Tibial artery (tissue), 4 donors: ENCODE data around the gene C1orf21.

Experiments used
- DNase-seq, 2 donors: peaks; one replicate each; pipeline ENCODE4 v3.0.0-alpha.2; 2019
- H3K27ac ChIP-seq, 2 donors: fragments of 200-600 bp; sonication (generic) in 1 of 2; 1 replicate in 1 of 2; 2 replicates in 1 of 2; pipeline ENCODE4 v1.5.1; 2018 to 2019; ENCODE audit warnings: mild to moderate bottlenecking in 1 of 2
- H3K27me3 ChIP-seq, 2 donors: fragments of 200-600 bp; sonication (generic) in 1 of 2; one replicate each; pipeline versions ENCODE4 v1.5.1 to v1.6.0; 2016 to 2019
- H3K36me3 ChIP-seq, 3 donors: fragments of 200-600 bp; sonication (generic) in 2 of 3; one replicate each; pipeline ENCODE4 v1.5.1; 2016 to 2019; ENCODE audit warnings: mild to moderate bottlenecking in 2 of 3
- H3K4me1 ChIP-seq, 4 donors: fragments of 200-600 bp; sonication (generic) in 2 of 4; 1 replicate in 3 of 4; 2 replicates in 1 of 4; pipeline ENCODE4 v1.5.1; 2016 to 2019
- H3K4me3 ChIP-seq, 2 donors: fragments of 200-600 bp; sonication (generic) in 1 of 2; 1 replicate in 1 of 2; 2 replicates in 1 of 2; pipeline ENCODE4 v1.5.1; 2018 to 2019; ENCODE audit warnings: mild to moderate bottlenecking in 2 of 2
- H3K9me3 ChIP-seq, 3 donors: fragments of 200-600 bp; sonication (generic) in 1 of 3; one replicate each; pipeline ENCODE4 v1.5.1; 2016 to 2019
- intact Hi-C: fragments of 100-400 bp; cut with DNase I; formaldehyde crosslinking; loops from one replicate; pipeline ENCODE4 v1.15.0; 2023; ENCODE audit warnings: low total_unique reads
- TF ChIP-seq, protein P1 (sequence below), 2 experiments: fragments of 200-600 bp in 1 of 2; fragments of 450-650 bp in 1 of 2; IDR thresholded peaks; one replicate each; pipeline ENCODE4 v1.5.1; 2017 to 2019; ENCODE audit warnings: antibody characterized with exemption in 2 of 2, mild to moderate bottlenecking in 1 of 2, moderate library complexity in 1 of 2

Gene C1orf21

DNA sequence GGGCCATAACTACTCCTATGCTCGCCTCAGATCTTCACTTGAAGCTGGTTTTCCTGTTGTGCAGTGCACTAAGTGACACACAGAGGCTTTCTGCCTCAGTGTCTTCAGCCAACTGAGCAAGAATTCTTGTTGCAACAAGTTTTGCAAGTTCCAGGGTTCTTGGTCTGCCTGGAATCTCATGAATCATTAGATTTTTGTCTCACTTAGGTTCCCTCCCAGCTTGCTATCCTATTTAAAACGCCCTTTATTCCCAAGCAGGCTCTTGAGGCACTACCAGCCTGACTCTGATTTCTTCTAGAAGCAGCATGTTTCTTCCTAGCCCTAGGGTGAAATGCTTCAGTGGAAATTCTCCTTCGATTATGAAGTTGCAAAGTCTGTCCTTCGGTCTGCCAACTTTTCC, 158.8 kb downstream of the C1orf21 start:
- Histone ChIP-seq H3K27ac (no peak overlapping the region), H3K4me1 (no peaks in the 10 kb centered on the region), H3K9me3 (no peaks in the 10 kb centered on the region), H3K36me3 (no peaks in the 10 kb centered on the region), H3K4me3 (no peak overlapping the region), H3K27me3 (no peaks in the 10 kb centered on the region)
- DNase-seq, result no peak
- intact Hi-C loops, result no loop called here
- TF ChIP-seq, protein P1, sequence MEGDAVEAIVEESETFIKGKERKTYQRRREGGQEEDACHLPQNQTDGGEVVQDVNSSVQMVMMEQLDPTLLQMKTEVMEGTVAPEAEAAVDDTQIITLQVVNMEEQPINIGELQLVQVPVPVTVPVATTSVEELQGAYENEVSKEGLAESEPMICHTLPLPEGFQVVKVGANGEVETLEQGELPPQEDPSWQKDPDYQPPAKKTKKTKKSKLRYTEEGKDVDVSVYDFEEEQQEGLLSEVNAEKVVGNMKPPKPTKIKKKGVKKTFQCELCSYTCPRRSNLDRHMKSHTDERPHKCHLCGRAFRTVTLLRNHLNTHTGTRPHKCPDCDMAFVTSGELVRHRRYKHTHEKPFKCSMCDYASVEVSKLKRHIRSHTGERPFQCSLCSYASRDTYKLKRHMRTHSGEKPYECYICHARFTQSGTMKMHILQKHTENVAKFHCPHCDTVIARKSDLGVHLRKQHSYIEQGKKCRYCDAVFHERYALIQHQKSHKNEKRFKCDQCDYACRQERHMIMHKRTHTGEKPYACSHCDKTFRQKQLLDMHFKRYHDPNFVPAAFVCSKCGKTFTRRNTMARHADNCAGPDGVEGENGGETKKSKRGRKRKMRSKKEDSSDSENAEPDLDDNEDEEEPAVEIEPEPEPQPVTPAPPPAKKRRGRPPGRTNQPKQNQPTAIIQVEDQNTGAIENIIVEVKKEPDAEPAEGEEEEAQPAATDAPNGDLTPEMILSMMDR (IDR thresholded peaks at IDR 0.05), result no peak

- Histone ChIP-seq H3K27me3 (no peaks in the 10 kb centered on the region), H3K36me3 (no peaks in the 10 kb centered on the region), H3K4me3 (no peak overlapping the region), H3K4me1 (no peaks in the 10 kb centered on the region), H3K9me3 (no peaks in the 10 kb centered on the region), H3K27ac (no peak overlapping the region)
- no peak for DNase-seq
- TF ChIP-seq, protein P1 (IDR thresholded peaks at IDR 0.05), result no peak
- intact Hi-C loops, result no loop called here
These were observed 165.6 kb downstream of the C1orf21 start for GRCh38 chr1:184552446-184552845.

GRCh38 chr1:184553845-184554244, 167.0 kb downstream of the C1orf21 start:
- Histone ChIP-seq H3K27me3 (no peaks in the 10 kb centered on the region), H3K4me1 (no peaks in the 10 kb centered on the region), H3K9me3 (no peaks in the 10 kb centered on the region), H3K36me3 (no peaks in the 10 kb centered on the region), H3K27ac (no peak overlapping the region), H3K4me3 (no peak overlapping the region)
- TF ChIP-seq, protein P1 (IDR thresholded peaks at IDR 0.05), result no peak
- DNase-seq, result no peak
- intact Hi-C loops, result no loop called here

GRCh38 chr1:184555665-184556641, 169.1 kb downstream of the C1orf21 start:
- H3K27ac ChIP-seq, result no peak overlapping the region
- H3K36me3 ChIP-seq, result no peaks in the 10 kb centered on the region
- intact Hi-C loops, result no loop called here
- peaks cover 0 to 2% (median 0%) of the 10 kb centered on the region in 4 donors for H3K4me1 ChIP-seq
- DNase-seq, result no peak
- H3K27me3 ChIP-seq, result no peaks in the 10 kb centered on the region
- TF ChIP-seq, protein P1 (IDR thresholded peaks at IDR 0.05), result no peak
- no peaks in the 10 kb centered on the region for H3K9me3 ChIP-seq
- no peak overlapping the region for H3K4me3 ChIP-seq

DNA sequence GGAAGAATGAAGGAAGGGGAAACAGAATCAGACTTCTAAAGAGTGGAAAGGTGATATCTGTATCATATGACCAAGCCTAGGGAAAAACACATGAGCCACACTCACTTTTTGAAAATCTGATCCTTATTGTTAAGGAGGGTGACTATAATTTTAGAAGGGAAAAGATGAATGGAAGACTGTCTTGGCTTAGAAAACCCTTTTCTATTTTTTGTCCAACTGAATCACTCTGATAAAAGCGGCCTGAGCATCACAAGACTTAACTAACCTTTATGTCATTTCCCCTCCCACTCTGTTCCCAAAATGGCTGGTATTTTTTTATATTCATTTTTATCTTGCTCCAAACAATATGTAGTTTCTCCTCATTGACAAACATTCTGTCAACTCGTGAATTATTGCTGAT, 169.8 kb downstream of the C1orf21 start:
- H3K27me3 ChIP-seq, result no peaks in the 10 kb centered on the region
- peaks cover 0 to 9% (median under 1%) of the 10 kb centered on the region in 4 donors for H3K4me1 ChIP-seq
- intact Hi-C loops, result no loop called here
- DNase-seq, result no peak
- TF ChIP-seq, protein P1 (IDR thresholded peaks at IDR 0.05), result no peak
- H3K36me3 ChIP-seq, result no peaks in the 10 kb centered on the region
- no peak overlapping the region for H3K4me3 ChIP-seq
- H3K9me3 ChIP-seq, result no peaks in the 10 kb centered on the region
- no peak overlapping the region for H3K27ac ChIP-seq
